HG02678 (cell line): ENCODE data around the gene PRAMEF17.
"Not testable (repeated sequence)": the region's sequence is repeated elsewhere in the genome, so short reads cannot be mapped to it uniquely, and the experiment has no call there.

Experiments
- ATAC-seq: cut with Tn5 transposase; IDR thresholded peaks from one replicate; pipeline ENCODE4 v1.9.1; 2021; ENCODE audit warnings: mild to moderate bottlenecking, moderate library complexity; ENCODE audit not compliant: unreplicated experiment

The PRAMEF17 gene

DNA sequence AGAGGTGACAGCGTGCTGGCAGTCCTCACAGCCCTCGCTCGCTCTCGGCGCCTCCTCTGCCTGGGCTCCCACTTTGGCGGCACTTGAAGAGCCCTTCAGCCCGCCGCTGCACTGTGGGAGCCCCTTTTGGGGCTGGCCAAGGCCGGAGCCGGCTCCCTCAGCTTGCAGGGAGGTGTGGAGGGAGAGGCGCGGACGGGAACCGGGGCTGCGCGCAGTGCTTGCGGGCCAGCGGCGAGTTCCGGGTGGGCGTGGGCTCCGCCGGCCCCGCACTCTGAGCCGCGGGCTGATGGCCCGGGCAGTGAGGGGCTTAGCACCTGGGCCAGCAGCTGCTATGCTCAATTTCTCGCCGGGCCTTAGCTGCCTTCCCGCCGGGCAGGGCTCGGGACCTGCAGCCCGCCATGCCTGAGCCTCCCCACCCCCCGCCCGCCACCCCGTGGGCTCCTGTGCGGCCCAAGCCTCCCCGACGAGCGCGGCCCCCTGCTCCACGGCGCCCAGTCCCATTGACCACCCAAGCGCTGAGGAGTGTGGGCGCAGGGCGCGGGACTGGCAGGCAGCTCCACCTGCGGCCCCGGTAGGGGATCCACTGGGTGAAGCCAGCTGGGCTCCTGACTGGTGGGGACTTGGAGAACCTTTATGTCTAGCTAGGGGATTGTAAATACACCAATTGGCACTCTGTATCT is 49.8 kb downstream of the PRAMEF17 start:
- ATAC-seq = not testable (repeated sequence)
